Thoracic aorta endothelial cell (primary cell): ENCODE measurements around the gene DHX32. TPM values are rescaled to one million over a fixed set of nuclear protein-coding genes. Genes with fewer than 3 reads are reported as not detected.

Experiments
- small RNA-seq: library from RNA; depleted of rRNA; stranded (forward); fragments of <200 nt; gene quantifications from one replicate; pipeline ENCODE3, GENCODE V24; 2012
- total RNA-seq: library from RNA; depleted of rRNA; stranded (reverse); fragments of >200 nt; gene quantifications from 2 replicates; pipeline ENCODE4 v1.2.3, GENCODE V29; 2012

The DHX32 gene
- total RNA-seq = 39.9 and 47.9 TPM in 2 replicates

GRCh38 chr10:125881192-125881591 lies at the start of gene DHX32:
DHX32 (minus strand) TSS chr10:125881292; CDS start chr10:125880824, 468 bp downstream.

GRCh38 chr10:125896088-125896934 lies 15.2 kb upstream of the DHX32 start, which contains the start of gene FANK1:
FANK1 (plus strand) TSS chr10:125896564; CDS start chr10:125896643, 79 bp downstream.

GRCh38 chr10:125822878-125823662 lies 58.0 kb downstream of the DHX32 start, which contains the start of the genes BCCIP and UROS:
BCCIP (plus strand) TSS chr10:125823546; CDS start chr10:125823558, 12 bp downstream.
UROS (minus strand) TSS chr10:125823258; CDS start chr10:125816499, 6,759 bp downstream.

Small RNA genes within 50 kb of the gene (small RNA-seq; reads per million reads assigned to genes)
- gene MIR4484 (not detected), gene RF00017 (not detected), gene RNU2-42P (not detected)

Other genes starting within 250 kb of the DHX32 start
- gene TEX36, start 198.1 kb downstream of the DHX32 start, total RNA-seq = not detected in 2 replicates
- gene EDRF1, start 161.6 kb downstream of the DHX32 start, total RNA-seq = 33.1 TPM in 2 replicates
- 0.13 TPM in 1 of 2 replicates, not detected in the other for gene MMP21, start 105.5 kb downstream of the DHX32 start, total RNA-seq
- 63.9 and 68.5 TPM in 2 replicates for gene UROS, start 58.0 kb downstream of the DHX32 start, total RNA-seq
- gene BCCIP, start 57.7 kb downstream of the DHX32 start, total RNA-seq = 86.6 and 93.2 TPM in 2 replicates
- 1.2 TPM in 2 replicates for gene FANK1, start 15.3 kb upstream of the DHX32 start, total RNA-seq